ENCODE data around the gene MRPL38.

GRCh38 chr17:75902406-75902805 is 2.3 kb downstream of the MRPL38 start:
- no peak for TF ChIP-seq TCF12 (IDR thresholded peaks at IDR 0.05; ENCODE audit: low read depth)
- TF ChIP-seq MAX (IDR thresholded peaks at IDR 0.05) = no peak
- no peak for TF ChIP-seq REST (IDR thresholded peaks at IDR 0.05; ENCODE audit: low read depth)
- no peak for TF ChIP-seq EGR1 (IDR thresholded peaks at IDR 0.05)
- TF ChIP-seq EP300 (IDR thresholded peaks at IDR 0.05; ENCODE audit: borderline replicate concordance) = no peak
- no peak for TF ChIP-seq RAD21 (IDR thresholded peaks at IDR 0.05; ENCODE audit: low read depth)
- no peak for TF ChIP-seq CREB1 (IDR thresholded peaks at IDR 0.05; ENCODE audit: low read depth)
- TF ChIP-seq YY1 (IDR thresholded peaks at IDR 0.05; ENCODE audit: low read depth) = no peak
- TF ChIP-seq NFIC (IDR thresholded peaks at IDR 0.05) = no peak
- TF ChIP-seq TAF1 (IDR thresholded peaks at IDR 0.05; ENCODE audit: low read depth) = no peak
- no peak for TF ChIP-seq FOXM1 (IDR thresholded peaks at IDR 0.05; ENCODE audit: borderline replicate concordance, low read depth)
